ENCODE data around the gene CTXN1.
A peak's percentile ranks its signal among the peaks of the same experiment; 100 is the strongest.

CTXN1 gene

DNA sequence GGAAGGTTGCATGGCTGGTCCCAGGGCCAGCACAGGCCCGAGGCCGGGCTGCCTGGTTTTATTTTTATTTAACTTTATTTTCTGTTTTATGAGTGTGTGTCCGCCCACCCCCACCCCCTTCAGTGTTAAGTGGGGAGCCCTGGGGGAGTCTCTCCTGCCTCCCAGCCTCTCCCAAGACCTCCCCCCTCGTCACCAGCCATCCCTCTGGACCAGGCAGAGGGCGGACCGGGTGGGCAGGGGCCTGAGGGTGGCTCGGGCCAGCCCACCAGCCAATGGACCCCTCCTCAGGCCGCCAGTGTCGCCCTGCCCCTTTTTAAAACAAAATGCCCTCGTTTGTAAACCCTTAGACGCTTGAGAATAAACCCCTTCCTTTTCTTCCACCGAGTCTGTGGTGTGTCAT is 11.8 kb downstream of the CTXN1 start:
- DNase-seq (ENCODE audit: low read depth in 2 of 2) = no peak

DNA sequence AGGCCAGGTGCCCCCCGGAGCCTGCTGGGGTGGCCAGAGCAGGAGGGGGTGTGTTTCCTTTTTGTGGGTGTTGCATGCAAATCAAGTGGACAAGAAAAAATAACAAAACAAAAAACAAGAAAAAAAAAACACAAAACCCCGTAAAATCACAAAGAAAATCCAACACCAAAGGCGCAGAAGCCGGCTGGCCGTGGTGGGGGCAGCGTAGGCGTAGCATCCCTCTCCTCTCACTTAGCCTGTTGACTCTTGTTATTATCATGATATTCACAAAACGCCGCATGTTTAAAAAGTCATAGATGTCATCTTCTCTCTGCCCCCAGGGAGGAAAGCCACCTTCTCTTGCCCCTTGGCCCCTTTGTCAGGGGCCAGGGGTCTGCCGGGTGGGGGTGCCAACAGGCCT is 12.3 kb downstream of the CTXN1 start:
- DNase-seq (ENCODE audit: low read depth in 2 of 2) = no peak

DNA sequence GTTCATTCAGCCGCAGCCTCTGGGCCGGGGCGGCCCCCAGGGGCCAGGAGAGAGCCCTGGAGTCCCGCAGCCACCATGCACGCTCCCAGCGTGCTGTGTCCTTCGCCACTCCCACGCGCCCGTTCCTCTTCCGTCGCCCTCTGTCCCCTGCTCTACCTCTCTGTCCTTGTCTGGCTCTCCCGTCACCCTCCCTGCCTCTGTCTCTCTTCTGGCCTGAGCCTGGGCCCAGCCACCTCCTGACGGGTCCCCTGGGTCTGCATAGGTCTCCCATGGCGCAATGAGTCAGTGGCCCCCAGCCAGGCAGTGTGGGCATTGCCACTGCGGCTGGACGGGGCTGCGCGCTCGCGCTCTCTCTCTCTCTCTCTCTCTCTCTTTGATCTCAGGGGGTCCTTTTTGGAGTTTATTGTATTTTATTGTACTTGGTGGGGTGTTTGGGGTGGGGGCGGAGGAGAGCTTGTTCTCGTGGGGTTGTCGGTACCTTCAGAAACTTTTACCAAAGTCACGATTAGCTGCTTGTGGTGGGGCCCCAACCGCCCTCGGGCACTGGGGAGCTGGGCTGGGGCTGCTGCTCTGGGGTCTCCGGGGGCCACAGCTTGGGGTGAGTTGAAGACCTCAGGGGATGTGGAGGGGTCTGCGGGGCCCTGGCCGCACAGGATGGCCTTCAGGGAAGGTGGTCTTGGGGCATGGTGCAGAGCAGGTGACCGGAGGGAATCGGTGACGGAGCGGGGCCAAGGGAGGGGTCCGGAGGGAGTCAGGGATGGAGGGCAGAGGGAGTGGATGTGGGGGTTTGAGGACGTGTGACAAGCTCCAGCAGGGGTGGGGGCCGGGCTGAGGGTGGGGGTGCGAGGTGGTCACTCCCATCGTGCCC is 13.0 kb downstream of the CTXN1 start:
- DNase-seq (ENCODE audit: low read depth in 2 of 2) = no peak

DNA sequence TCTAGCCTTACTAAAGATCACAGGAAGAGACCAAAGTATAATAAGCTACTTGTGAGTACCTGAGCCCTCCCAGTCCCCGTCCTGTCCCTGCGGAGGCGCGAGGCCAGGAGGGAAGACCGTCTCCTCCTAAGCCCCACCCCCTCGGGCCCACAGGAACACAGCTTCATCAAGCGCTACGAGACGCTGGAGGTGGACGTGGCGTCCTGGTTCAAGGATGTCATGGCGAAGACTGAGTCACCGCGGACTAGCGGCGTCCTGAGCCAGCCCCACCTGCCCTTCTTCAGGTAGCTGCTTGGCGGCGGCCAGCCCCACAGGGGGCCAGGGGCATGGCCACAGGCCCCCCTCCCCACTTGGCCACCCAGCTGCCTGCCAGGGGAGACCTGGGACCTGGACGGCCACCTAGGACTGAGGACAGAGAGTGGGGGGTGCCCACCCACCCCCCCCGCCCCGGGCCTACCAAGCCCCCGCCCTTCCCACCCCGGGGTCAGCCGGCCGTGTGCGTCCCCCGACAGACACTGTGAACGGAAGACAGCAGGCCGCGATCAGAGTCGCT is 13.7 kb downstream of the CTXN1 start:
- no peak for DNase-seq (ENCODE audit: low read depth in 2 of 2)

DNA sequence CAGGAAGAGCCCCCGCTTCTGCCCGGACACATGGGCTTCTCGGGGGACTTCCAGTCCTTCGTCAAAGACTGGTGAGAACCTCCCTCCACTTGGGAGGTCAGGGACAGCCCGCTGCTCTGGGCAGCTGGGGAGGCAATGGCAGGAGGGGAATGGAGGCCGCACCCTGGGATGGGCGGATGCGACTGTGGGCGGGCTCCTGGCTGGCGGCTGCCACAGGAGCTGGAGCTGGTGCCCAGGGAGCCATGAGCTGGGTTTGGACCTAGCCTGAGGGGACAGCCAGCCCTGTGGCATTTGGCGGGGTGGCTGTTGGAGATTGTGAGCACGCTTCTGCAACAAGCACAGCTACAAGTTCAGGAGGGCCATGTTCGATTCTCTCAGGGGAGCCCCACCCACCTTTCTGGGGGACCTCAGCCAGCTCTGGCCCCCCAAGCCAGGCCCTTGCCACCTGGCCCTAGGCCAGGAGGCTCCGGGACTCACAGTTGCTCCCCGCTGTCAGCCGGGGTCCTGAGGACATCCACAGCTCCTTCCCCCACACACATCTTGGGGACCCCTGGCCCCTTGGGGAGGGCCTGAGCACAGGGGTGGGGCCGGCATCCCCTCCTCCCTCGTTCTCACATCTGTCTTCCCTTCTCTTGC is 14.3 kb downstream of the CTXN1 start:
- no peak for DNase-seq (ENCODE audit: low read depth in 2 of 2)

DNA sequence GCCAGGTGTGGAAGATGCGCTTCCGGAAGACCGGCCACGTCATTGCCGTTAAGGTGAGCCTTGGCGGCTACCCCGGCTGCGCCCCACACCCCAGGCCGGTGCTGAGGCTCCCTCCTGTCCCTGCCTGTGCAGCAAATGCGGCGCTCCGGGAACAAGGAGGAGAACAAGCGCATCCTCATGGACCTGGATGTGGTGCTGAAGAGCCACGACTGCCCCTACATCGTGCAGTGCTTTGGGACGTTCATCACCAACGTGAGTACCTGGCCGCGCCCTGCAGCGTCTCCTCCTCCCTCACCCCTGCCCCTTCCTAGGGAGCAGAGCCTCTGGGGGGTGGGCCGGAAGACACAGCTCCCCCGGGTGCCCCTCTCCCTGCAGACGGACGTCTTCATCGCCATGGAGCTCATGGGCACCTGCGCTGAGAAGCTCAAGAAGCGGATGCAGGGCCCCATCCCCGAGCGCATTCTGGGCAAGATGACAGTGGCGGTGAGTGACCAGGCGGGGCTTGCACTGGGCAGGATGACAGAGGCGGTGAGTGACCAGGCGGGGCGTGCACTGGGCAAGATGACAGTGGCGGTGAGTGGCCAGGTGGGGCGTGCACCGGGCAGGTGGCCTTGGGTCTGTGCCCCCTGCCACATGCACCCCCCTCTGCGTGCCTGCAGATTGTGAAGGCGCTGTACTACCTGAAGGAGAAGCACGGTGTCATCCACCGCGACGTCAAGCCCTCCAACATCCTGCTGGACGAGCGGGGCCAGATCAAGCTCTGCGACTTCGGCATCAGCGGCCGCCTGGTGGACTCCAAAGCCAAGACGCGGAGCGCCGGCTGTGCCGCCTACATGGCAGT is 15.4 kb downstream of the CTXN1 start:
- no peak for DNase-seq (ENCODE audit: low read depth in 2 of 2)

DNA sequence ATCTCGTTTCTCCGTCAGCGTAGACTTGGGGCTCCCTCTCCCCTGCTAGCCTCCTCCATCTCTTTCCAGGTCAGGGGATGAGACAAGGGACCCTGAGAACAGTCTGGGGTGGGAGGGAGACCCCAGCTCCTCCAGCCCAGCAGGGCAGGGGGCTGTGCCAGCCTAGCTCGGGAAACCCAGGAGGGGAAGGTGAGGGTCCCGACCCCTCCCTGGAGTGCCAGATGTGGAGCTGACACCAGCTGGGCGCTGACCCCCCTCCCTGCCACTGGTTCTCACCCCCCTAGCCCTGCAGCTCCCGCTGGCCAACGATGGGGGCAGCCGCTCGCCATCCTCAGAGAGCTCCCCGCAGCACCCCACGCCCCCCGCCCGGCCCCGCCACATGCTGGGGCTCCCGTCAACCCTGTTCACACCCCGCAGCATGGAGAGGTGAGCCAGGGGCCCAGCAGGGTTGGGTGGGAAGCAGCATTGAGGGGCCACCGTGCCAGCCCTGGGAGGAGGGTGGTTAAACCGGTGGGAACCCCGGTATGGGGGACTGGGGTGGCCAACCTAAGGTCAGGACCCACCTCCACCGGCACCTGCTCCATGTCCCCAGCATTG is 16.4 kb downstream of the CTXN1 start:
- no peak for DNase-seq (ENCODE audit: low read depth in 2 of 2)

DNA sequence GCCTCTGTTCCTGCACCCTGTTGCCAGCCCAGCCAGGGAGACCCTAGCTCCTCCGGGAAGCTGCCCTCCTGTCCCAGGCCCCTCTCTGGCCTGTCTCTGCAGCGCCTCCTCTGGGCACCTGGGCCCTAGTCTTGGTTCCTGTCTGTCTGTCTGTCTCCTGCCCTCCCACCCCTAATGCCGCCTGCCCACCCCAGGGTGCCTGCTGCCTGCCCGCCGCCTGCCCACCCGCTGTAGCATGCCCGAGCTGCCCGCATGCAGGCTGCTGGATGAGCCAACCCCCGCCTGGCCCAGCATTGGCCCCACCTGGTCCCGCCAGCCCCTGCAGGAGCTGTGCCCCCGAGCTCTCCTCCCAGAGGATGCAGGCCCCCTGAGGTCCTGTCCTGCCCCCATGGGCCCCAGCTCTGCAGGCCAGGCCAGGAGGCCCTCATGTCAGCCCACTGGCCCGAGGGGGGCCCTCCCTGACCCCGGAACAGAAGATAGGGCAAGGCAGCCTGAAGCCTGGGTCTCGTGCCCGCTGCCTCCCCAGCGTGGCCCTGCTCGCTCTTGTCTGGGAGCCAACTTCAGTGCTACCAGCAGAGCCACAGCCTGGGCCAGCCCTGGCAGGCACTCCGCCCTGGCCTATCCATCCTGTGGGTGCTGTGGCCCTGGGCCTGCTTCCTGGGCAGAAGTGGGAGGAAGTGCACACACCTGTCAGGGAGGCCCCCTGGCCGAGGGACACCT is 17.0 kb downstream of the CTXN1 start:
- DNase-seq (ENCODE audit: low read depth in 2 of 2) = no peak

DNA sequence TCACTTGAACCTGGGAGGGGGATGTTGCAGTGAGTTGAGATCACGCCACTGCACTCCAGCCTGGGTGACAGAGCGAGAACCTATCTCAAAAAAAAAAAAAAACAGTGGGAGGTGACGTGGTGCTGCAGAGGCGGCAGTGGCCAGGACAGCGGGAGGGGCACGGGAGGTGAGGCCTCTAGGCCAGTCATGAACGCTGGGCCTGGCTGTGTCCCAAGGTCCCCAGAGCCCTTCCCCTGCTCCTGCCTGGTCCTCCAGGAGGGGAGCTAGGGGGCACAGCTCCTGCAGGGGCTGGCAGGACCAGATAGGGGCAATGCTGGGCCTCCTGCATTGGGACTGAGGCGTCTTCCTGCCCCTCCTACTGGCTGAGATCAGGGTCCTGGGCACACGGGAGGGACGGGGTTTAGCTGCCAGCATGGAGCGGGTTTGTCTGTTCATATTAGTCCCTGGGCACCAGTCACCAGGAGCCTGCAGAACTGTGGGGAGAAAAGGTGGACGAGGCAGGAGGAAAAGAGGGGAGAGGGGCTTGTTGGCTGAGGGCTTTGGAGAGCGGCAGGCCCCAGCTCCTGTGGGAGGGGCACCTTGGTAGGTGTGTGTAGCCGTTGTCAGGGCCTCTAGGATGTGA is 17.7 kb downstream of the CTXN1 start:
- no peak for DNase-seq (ENCODE audit: low read depth in 2 of 2)

DNA sequence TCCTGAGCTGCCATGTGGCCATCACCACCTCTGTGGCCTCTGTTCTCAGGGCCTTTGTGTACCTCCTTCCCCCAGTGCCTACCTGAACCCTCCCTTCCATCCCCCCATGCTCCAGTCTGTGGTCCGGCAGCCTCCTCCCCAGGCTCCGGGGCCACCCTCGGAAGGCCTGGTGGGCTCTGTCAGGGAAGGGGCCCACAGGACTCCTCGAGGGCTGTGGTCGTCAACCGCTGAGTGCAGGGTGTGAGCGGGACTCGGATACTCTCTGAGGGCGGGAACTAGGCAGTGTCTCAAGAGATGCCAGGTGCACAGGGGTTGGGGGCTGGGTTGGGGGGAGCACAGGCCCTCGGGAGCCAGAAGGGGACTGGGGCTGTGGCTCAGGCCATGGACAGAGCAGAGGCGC is 18.4 kb downstream of the CTXN1 start:
- DNase-seq (ENCODE audit: low read depth in 2 of 2) = no peak

DNA sequence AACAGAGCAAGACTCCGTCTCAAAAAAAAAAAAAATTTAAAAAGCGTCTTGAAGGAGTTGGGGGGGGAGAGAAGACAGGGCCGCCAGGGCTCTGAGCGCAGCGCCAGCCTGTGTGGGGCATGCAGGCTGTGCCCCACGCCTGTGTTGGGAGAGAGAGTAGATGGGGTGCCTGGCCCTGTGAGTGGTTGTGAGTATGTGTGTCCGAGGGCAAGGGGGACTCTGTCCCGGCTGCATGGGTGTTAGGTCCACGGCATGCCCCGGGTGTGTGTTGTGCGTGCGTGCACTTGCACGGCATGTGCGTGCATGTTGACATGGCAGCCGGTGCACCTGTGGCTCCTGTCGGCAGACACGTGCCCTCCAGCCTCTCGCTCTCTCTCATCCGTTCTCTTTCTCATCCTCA is 18.8 kb downstream of the CTXN1 start:
- no peak for DNase-seq (ENCODE audit: low read depth in 2 of 2)

DNA sequence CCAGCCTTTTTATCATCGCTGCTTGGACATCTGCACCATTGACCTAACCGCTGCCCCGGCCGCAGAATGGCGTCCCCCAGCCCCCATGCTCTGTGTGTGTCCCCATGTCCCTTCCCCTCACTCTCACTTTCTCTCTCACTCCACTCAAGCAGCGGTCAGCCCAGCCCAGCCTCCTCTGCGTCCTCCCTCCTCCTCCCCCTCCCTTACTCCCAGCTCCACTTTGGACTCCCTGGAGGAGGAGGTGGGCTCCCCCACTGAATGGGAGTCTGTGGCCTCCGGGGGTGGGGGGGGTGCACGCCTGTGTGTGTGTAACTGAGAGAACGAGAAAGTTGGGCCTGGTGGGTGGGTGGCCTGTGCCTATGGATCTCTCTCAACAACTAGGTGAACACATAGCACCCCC is 20.1 kb downstream of the CTXN1 start:
- no peak for DNase-seq (ENCODE audit: low read depth in 2 of 2)

DNA sequence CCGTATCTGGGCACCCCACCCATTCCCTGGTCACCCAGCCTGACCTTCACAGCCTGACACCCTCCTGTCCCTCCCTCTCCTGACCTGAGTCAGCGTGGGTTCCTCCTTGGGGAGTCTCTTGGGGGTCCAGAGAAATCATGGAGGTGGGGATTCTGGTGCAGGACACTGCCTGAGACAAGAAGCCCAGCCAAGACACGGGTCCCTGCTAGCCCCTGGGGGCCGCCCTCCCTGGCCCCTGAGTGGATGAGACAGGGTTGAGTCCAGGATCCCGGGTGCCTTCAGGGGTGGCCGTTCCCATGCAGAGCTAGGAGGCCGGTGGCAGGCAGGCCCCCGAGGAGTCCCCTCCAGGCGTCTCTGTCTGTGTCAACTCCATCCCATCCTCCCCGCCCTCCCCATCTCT is 20.7 kb downstream of the CTXN1 start:
- no peak for DNase-seq (ENCODE audit: low read depth in 2 of 2)

DNA sequence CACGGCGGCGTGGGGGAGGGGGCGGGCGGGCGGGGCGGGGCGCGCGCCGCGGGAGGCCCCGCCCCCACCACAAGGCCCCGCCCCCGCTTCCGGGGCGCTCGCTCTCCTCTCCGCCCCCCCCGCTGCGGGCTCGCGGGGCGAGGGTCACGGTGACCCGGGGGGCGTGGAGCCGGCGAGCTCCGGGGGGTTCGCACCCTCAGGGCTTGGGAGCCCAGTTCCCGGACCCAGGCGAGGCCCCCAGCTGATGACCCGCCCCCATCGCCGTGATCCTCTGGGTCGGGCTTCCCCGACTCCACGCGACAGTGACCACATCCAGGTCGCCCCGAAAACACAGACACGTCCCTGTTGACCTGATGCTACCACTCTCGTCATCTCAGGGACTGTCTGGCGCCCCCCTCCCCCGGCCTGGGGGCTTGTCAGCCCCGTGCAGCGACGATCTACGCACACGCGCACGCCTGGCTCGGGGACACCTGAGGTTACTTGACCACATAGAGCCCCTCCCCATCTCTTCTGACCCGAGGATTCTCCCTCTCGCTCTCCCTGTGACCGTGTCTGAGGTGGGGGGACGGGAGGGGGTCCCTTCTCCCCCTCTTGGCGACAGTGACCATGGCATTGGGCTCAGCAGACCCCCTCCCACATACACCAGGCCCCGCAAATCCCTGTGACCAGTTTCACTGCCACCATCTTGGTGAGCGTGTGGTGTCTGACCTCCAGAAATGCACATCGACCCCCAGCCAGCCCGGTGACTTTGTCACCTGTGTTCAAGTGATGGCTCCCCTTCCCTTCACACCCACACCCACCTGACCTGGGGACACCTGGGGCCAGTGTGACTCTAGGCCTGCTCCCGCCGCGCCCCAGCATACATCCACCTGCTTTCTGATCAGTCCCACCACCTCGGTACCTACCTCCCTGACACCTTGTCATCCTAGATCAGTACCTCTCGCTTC is 21.6 kb downstream of the CTXN1 start:
- peak in 1 of 2 donors; percentile 39 for DNase-seq (ENCODE audit: low read depth in 2 of 2)

DNA sequence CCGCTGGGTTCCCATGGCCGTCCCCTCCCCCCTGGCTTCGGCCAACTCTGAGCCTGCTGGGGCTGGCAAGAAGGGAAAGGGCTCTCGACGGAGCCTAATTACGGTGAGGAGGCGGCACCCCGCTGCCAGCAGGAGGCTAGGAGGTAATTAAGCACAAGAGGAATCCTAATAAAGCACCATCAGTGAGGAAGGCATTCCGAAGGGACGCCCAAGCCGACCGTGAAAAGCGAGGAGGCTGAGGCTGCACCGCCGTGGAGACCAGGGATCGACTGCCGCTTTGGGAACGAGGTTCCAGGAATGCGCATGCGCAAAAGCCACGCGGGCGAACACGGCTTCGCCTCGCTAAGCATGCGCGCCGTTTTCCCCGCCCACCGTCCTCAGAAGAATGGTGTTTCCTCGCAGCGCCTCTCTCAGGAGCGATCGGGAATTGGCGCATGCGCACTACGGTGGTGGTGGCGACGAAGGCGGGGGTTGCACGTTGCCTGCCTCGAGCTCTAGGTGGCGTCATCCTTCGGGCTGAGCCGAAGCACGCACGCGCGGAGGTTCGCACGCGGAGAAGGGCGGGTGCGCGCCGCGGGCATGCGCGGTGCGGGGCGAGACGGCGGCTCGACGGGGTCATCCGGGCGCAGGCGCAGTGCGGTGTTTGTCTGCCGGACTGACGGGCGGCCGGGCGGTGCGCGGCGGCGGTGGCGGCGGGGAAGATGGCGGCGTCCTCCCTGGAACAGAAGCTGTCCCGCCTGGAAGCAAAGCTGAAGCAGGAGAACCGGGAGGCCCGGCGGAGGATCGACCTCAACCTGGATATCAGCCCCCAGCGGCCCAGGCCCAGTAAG is 22.5 kb downstream of the CTXN1 start, which contains the start of gene MAP2K7:
Gene MAP2K7, plus strand, starts transcription at position 634 of the 830 bp plus-strand sequence. Its CDS starts 68 bp downstream, at position 702.
- DNase-seq (ENCODE audit: low read depth in 2 of 2) = peak; percentile 100

DNA sequence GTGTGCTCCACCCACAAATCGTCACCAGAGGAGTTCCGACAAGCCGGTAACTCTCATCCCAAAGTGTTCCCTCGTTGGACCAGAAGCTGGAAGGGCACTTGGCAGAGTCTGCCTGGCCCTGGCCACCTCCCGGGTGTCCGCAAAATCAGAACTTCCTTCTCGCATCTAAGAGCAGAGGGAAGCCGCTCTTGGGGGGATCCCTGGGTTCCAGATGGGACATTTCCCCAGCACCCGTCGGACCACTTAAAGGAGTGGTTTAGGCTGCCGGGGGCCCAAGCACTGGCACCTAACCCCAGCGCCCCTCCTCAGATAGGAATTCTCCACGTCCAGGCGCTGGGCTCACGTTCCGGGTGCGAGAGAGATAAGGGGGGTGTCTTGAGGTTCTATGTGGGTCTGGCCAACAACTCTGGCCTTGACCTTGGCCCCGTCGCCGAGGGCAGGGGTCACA is 23.1 kb downstream of the CTXN1 start:
- no peak for DNase-seq (ENCODE audit: low read depth in 2 of 2)

DNA sequence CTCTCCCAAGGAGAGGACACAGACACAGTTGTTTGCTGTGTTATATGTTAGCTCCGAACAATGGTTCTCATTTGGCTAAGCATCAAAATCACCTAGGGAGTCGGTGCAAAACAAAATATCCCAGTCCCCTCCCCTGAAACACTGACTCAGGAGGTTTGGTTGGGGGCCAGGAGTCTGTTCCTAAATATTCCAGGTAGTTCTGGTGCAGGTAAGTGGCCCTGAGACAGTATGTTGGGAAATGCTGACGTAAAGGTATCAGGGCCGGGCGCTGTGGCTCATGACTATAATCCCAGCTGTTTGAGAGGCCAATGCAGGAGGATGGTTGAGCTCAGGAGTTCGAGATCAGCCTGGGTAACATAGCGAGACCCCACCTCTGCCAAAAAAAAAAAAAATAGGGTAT is 24.6 kb downstream of the CTXN1 start:
- no peak for DNase-seq (ENCODE audit: low read depth in 2 of 2)

DNA sequence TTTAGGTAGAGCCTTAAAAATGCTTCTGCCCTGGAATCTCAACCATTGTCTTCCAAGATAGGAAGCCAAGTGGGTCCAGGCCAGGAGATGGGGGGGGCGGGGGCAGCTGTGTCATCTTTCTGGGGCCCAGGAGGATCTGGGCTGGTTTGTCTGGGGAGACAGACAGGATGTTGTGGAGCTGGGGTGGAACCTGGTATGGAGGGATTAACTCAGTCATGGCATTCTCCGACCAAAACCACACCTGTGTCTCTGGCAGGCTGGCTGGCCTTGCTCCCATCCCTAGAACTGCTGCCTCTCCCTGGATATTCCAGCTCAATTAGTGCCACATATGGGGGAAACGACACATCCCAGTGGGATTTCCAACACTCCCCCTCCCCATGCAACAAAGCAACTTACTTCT is 25.0 kb downstream of the CTXN1 start:
- DNase-seq (ENCODE audit: low read depth in 2 of 2) = no peak

All from stimulated activated CD8-positive, alpha-beta memory T cell treated with anti-CD3 and anti-CD28 coated beads, Interleukin-15, amount 100 ng/mL, for 4 hours (primary cell).